ENCODE measurements around the gene TIMM44.
A peak's percentile ranks its signal among the peaks of the same experiment; 100 is the strongest.

The TIMM44 gene

DNA sequence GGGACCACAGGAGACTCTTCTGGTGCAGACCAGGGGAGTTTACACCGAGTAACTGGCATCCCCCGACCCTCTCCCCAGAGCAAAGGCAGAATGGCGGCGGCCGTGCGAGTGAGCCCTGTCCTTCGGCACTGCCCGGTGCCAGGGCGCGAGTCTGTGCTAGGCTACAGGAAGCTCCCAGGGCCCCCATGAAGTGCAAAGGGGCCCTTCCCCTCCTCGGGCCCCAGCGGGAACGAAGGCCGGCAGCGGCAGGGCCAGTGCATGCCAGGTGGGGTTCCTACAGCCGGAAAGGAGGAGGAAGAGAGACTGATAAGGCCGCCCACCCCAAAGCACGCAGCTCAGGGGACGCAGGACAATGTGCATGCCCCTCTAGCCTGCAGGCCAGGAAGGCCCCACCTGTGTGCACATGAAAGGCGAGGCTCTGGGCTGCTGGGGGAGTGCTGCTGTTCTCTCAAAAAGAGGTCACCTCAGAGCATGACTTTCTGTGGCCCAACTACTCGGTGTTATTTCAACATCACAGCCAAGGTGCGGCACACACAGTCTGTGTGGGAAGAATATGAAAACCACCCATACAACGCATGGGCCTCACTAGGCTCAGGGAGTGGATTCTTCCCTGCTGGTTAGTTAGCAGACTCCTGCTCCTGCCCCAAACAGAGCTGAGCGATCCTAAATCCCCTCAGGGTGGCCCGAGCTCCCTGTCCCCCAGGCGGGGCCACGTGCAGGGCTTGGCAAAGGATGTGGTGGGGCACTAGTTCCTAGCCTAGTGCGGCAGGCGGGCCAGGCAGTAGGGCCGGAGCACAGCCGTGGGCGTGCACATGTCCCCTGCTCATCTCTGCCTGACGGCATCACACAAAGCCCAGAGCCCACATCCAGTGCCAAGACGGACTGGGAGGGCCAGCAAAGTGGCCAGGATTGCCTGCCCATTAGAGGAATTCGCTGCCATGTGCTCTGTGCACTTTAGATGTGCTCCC, 28.4 kb upstream of the TIMM44 start:
- DNase-seq (ENCODE audit: extremely low spot score): no peak
- ChIA-PET CTCF (interaction anchor here (1.3 to 3.4 kb wide), 6 partner anchors 12 to 272 kb away, joined by 3 to 30 read pairs (median 6); partner anchors contain the start of gene TIMM44), POLR2A (no interaction called here)
- no peak for TF ChIP-seq CTCF (IDR thresholded peaks at IDR 0.05; ENCODE audit: control extremely low read depth, extremely low read depth, low read depth, missing control alignments)

- TF ChIP-seq CTCF (IDR thresholded peaks at IDR 0.05; ENCODE audit: control extremely low read depth, extremely low read depth, low read depth, missing control alignments): peak; percentile 71
- ChIA-PET POLR2A (no interaction called here), CTCF (interaction anchor here (0.6 to 3.4 kb wide), 15 partner anchors 10 to 281 kb away, joined by 3 to 30 read pairs (median 5); partner anchors contain the start of genes ELAVL1 and TIMM44)
- peak; percentile 60 for DNase-seq (ENCODE audit: extremely low spot score)
Measured at GRCh38 chr19:7970716-7971448, 27.4 kb upstream of the TIMM44 start.

DNA sequence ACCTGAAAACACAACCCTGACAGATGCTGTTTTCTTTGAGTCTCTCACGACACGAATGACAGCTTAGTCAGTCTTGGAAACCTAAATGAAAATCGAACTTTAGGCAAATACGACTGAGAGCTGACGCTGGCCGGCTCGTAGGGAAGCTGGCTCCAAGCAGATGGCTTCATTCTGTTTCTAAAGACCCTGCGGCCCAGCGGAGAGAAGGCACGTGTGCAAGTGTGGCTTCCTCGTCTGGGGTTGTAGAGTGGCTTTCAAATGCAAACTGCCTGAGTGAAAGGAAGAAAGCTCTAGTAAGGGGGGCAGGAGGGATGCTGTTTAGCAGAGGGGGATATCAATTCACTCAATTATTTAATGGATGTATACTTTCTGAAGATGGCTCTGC, 26.1 kb upstream of the TIMM44 start:
- ChIA-PET CTCF (interaction anchor here (1.2 to 3.4 kb wide), 3 partner anchors 25 to 40 kb away, joined by 4 to 30 read pairs (median 5); partner anchors contain the start of gene TIMM44), POLR2A (no interaction called here)
- TF ChIP-seq CTCF (IDR thresholded peaks at IDR 0.05; ENCODE audit: control extremely low read depth, extremely low read depth, low read depth, missing control alignments): no peak
- no peak for DNase-seq (ENCODE audit: extremely low spot score)

DNA sequence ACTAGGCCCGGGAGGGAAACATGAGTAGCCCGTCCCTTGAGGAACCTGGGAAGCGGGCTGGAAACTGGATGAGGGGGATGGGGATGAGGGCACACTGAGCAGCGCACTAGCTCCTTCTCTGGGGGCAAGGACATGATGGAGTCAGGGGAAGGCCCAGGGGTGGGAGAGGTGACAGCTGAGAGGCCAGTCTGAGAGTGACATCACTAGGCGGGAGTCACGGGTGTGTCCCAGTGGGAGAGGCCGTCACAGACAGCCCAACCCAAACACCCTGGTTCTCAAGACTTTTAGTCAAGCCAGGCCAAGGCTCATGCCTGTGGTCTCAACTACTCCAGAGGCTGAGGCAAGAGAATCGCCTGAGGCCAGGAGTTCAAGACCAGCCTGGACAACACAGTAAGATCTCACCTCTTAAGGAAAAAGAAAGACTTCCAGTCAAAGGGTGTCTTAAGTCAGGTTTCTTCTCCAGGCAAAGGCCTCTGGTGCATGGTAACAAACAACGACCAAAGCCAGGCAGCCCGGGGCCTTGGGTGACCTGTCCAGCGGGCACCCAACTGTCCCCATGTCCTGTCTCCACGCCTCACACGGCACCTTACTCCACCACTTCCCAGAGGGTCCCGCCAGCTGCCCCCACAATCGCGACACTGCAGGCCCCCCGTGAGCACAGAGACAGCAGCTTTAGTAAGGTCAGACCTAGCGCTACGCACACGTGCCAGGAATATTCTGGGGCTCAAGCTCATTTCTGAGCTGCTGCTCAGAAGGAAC, 25.5 kb upstream of the TIMM44 start:
- CTCF ChIA-PET: interaction anchor here (1.1 to 3.4 kb wide), 3 partner anchors 16 to 33 kb away, joined by 3 to 30 read pairs (median 4); partner anchors contain the start of gene TIMM44
- POLR2A ChIA-PET: no interaction called here
- TF ChIP-seq CTCF (IDR thresholded peaks at IDR 0.05; ENCODE audit: control extremely low read depth, extremely low read depth, low read depth, missing control alignments): no peak
- DNase-seq (ENCODE audit: extremely low spot score): no peak

DNA sequence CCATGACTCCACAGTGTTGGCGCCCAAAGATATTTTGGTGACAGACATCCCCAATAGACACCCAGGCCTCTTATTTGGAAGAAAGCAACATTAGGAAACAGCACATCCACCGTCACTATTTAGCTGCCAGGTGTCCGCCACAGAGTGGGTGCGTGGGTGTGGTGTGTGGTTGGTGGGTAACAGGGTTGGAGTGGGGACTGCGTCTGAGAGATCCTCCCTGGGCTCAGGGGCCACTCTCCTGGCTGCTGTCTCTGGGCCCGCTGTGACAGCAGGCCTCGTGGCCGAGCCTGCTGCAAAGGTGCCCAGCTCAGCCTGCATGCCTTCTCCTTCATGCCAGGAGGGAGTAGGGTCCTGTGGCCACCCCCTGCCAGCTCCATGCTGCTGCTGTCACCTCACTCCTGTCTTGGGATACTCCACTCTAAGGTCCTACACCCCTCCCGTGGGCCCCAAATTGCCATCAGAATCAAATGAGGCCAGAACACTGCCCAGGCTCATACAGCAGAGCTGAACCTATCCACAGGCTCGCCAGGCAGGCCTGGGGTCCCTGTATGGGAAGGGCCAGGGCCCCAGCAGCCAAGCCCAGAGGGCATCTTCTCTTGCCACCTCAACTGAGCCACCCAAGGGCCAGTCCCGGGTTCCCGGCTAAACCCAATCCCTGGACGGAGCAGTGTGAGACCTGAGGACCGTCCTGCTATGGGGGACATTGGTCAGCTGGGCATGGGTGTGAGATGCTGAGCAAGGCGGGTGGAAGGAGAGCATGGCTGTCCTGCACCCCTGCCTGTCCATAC, 24.7 kb upstream of the TIMM44 start:
- TF ChIP-seq CTCF (IDR thresholded peaks at IDR 0.05; ENCODE audit: control extremely low read depth, extremely low read depth, low read depth, missing control alignments): no peak
- ChIA-PET POLR2A (interaction anchor here (0.6 kb wide), 1 partner anchor 30 kb away, joined by 3 read pairs; no protein-coding TSS in a partner anchor), CTCF (interaction anchor here (1.1 kb wide), 1 partner anchor 17 kb away, joined by 3 read pairs; no protein-coding TSS in a partner anchor)
- no peak for DNase-seq (ENCODE audit: extremely low spot score)
